ENCODE data around the gene OTUB1. TPM values are rescaled to one million over a fixed set of nuclear protein-coding genes. Genes with fewer than 3 reads are reported as not detected.
A peak's percentile ranks its signal among the peaks of the same experiment; 100 is the strongest.

The OTUB1 gene, protein sequence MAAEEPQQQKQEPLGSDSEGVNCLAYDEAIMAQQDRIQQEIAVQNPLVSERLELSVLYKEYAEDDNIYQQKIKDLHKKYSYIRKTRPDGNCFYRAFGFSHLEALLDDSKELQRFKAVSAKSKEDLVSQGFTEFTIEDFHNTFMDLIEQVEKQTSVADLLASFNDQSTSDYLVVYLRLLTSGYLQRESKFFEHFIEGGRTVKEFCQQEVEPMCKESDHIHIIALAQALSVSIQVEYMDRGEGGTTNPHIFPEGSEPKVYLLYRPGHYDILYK
- total RNA-seq (10 to 100 TPM; 44.9 to 55.8 (median 51.2) TPM), polyA plus RNA-seq (62.4 TPM)
- long read RNA-seq, donor 1, transcript OTUB1-209 (7 exons, 1,729 nt): major isoform, 102 of 122 reads
- long read RNA-seq, donor 1, partial matches to known transcripts: 15 of 122 reads
- long read RNA-seq, donor 1, other reads (novel, unspliced or antisense): 1 of 122 reads
- long read RNA-seq, donor 2, transcript OTUB1-209 (7 exons, 1,729 nt): major isoform, 83 of 96 reads
- long read RNA-seq, donor 2, transcript OTUB1-201 (6 exons, 2,493 nt): minor isoform, 7 of 96 reads
- long read RNA-seq, donor 2, partial matches to known transcripts: 3 of 96 reads
- long read RNA-seq, donor 2, other reads (novel, unspliced or antisense): 3 of 96 reads
- long read RNA-seq, donor 3, transcript OTUB1-201 (6 exons, 2,493 nt): minor isoform, 26 of 112 reads
- long read RNA-seq, donor 3, transcript OTUB1-209 (7 exons, 1,729 nt): major isoform, 67 of 112 reads
- long read RNA-seq, donor 3, partial matches to known transcripts: 5 of 112 reads
- long read RNA-seq, donor 3, other reads (novel, unspliced or antisense): 14 of 112 reads
- long read RNA-seq, donor 4, transcript OTUB1-201 (6 exons, 2,493 nt): minor isoform, 6 of 96 reads
- long read RNA-seq, donor 4, transcript OTUB1-209 (7 exons, 1,729 nt): major isoform, 83 of 96 reads
- long read RNA-seq, donor 4, partial matches to known transcripts: 4 of 96 reads
- long read RNA-seq, donor 4, other reads (novel, unspliced or antisense): 3 of 96 reads

DNA sequence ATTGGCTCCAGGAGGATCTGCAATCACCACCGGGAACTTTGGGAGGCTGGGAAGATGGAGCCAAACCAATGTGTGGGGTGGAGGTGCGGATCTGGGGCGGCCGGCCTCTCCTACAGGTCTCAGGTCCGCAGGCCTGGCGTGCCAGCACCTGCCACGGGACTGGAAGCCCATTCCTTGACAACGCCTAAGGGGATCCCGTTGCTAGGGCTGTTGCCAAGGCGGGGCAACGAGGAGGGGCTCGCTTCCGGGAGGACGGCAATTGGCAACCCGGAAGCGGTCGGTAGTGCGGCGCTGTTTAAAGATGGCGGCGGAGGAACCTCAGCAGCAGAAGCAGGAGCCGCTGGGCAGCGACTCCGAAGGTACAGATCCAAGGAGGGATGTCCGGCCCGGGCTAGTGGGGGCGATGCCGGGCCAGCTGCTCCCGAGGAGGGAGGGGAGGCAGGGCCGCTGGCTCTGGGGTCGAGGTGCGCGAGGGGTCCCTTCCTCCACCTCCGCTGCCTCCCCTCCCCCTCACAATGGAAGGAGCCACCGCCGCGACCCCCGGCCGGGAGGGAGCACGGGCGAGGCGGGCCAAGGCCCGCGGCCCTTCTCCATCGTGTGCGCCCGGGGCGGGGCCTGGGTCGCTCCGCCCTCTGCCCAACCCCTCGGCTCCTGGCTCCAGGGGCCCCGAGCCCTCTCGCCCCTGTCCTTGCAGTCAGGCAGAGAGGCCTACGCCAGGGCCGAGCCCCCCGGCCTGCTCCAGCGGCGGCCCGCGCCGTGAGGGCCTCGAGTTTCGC lies at the start of gene OTUB1:
Gene OTUB1, plus strand, starts transcription at position 283 of the 776 bp plus-strand sequence. Its CDS starts 19 bp downstream, at position 302.
- no peaks in the 10 kb centered on the region for H3K27me3 ChIP-seq (ENCODE audit: control insufficient read depth, insufficient read depth)
- H3K4me1 ChIP-seq (ENCODE audit: control insufficient read depth, insufficient read depth, low read length): peaks cover 7% of the 10 kb centered on the region
- no peaks in the 10 kb centered on the region for H3K9me3 ChIP-seq (ENCODE audit: control insufficient read depth, low read length)
- H3K27ac ChIP-seq (ENCODE audit: low read length): peak within 1 kb of the TSS; percentile 66
- ATAC-seq: peak; percentile 95 to 96
- WGBS: under 1% methylated on average over 62 of the region's 63 CpGs
- H3K4me3 ChIP-seq (ENCODE audit: low read length): peak within 1 kb of the TSS; percentile 71
- intact Hi-C loops (cut with DNase I): no loop called here
- peak; percentile 93 to 97 (median 96) for DNase-seq

DNA sequence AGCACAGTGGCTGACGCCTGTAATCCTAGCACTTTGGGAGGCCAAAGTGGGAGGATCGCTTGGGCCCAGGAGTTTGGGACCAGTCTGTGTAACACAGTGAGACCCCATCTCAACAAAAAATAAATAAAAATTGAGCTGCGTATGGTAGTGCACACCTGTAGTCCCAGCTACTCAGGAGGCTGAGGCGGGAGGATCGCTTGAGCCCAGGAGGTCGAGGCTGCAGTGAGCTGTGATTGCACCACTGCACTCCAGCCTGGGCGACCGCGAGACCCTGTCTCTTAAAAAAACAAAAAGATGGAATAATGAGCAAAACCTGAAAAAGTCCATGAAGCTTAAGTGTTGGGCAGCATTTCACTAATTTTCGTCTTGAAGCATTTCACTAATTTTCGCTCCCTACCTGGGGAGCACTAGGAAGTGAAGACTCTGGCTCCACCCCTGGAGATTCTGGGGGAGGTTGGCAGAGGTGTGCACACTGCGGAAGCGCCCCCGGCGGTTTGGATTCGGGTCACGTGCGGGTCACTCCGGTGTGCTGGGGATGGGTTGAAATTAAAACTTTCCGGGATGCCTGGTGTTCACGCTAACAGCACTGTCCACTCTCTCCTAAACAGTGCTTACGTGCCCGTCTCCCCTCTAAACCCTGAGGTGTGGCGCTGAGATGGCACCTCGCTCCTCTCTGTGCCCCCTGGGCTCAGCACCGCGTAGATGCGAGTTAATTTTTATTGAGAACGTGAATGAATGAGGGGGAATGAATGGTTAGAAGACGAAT lies 48.3 kb upstream of the OTUB1 start:
- no peaks in the 10 kb centered on the region for H3K9me3 ChIP-seq (ENCODE audit: control insufficient read depth, low read length)
- no peaks in the 10 kb centered on the region for H3K27me3 ChIP-seq (ENCODE audit: control insufficient read depth, insufficient read depth)
- H3K4me3 ChIP-seq (ENCODE audit: low read length): peak overlapping the region; percentile 82
- H3K4me1 ChIP-seq (ENCODE audit: control insufficient read depth, insufficient read depth, low read length): no peaks in the 10 kb centered on the region
- intact Hi-C loops (cut with DNase I): no loop called here
- WGBS: 26% methylated on average over 30 of the region's 30 CpGs
- ATAC-seq (peak; percentile 6 to 28), DNase-seq (peak in 2 of 3 donors; percentile 52 to 62)
- peak overlapping the region; percentile 54 for H3K27ac ChIP-seq (ENCODE audit: low read length)

DNA sequence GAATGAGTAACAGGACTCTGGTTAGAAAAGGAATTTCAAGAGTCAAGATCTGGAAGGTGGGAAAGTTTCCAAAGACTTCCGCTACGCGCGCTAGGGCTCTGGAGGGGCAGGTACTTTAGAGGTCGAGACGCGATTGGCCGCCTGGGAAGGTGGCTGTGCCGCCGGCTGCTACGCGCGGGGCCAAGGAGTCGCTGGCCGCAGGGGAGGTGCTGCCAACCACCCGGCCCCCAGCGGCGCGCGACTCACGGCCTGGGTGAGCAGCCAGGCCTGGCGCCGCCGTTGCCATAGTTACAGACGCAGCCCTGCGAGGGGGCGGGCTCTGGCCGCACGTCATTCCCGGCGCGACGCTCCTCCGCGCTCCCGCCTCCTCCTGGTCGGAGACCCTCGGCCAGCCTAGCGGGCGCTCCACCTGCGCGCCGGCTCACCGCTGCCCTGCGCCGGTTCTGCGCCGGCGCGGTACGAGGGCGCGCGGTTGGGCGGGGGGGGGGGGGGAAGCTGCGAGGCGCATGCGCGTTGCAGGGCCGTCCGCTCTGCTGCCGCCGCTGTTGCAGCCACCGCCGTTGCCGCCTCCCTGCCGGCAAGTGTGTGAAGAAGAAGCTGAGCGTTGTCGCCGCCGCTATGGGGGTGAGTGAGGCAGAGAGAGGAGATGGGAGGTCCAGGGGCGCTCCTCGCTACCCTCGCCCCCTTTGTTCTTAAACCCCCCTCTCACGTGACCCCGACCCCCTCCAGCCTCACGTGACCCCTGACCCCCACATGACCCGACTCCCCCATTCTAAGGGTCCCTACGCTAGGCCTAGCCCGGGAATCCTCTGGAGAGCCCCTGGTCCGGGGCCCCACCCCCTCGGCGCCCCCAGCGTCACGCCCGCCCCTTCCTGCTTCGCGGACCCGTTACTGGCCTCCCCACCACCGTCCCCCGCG lies 47.5 kb upstream of the OTUB1 start, which contains the start of gene NAA40:
Gene NAA40, plus strand, starts transcription at position 524 of the 918 bp plus-strand sequence. Its CDS starts 95 bp downstream, at position 619.
- Histone ChIP-seq H3K27ac (ENCODE audit: low read length) (peak within 1 kb of the TSS; percentile 74), H3K9me3 (ENCODE audit: control insufficient read depth, low read length) (no peaks in the 10 kb centered on the region), H3K27me3 (ENCODE audit: control insufficient read depth, insufficient read depth) (no peaks in the 10 kb centered on the region), H3K4me3 (ENCODE audit: low read length) (peak within 1 kb of the TSS; percentile 82), H3K4me1 (ENCODE audit: control insufficient read depth, insufficient read depth, low read length) (no peaks in the 10 kb centered on the region)
- DNase-seq: peak; percentile 92 to 96 (median 96)
- intact Hi-C loops (cut with DNase I): no loop called here
- under 1% methylated on average over 83 of the region's 92 CpGs for WGBS
- peak; percentile 96 to 97 for ATAC-seq

DNA sequence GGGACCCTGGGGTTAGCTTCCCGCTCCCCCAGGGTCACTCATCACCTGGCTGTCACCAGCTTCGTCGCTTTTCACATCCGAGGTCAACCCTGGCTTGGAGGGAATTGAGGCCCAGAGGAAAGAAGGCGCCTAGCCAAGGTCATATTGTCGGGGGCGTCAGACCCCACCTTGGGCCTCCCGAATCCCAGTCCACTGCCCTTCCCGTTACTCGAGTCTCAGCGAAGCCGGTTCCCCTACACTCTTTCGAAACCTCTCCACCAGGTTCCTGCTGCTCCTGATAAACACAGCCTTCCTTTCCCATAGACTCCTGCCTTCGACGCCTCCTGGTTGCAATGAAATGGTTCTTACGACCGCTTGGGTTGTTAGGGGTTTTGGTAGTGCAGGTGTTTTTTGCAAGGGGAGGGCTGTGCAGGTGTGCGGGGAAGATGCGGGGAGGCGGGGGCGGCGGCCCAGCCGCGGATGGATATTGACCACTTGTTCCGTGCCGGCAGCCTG lies 46.8 kb upstream of the OTUB1 start:
- H3K27ac ChIP-seq (ENCODE audit: low read length): peak overlapping the region; percentile 74
- WGBS: 4% methylated on average over 26 of the region's 26 CpGs
- peak in 1 of 3 donors; percentile 49 for DNase-seq
- H3K27me3 ChIP-seq (ENCODE audit: control insufficient read depth, insufficient read depth): no peaks in the 10 kb centered on the region
- peak in 1 of 2 donors; percentile 1 for ATAC-seq
- no peaks in the 10 kb centered on the region for H3K9me3 ChIP-seq (ENCODE audit: control insufficient read depth, low read length)
- peak overlapping the region; percentile 82 for H3K4me3 ChIP-seq (ENCODE audit: low read length)
- H3K4me1 ChIP-seq (ENCODE audit: control insufficient read depth, insufficient read depth, low read length): no peaks in the 10 kb centered on the region
- intact Hi-C loops (cut with DNase I): no loop called here

DNA sequence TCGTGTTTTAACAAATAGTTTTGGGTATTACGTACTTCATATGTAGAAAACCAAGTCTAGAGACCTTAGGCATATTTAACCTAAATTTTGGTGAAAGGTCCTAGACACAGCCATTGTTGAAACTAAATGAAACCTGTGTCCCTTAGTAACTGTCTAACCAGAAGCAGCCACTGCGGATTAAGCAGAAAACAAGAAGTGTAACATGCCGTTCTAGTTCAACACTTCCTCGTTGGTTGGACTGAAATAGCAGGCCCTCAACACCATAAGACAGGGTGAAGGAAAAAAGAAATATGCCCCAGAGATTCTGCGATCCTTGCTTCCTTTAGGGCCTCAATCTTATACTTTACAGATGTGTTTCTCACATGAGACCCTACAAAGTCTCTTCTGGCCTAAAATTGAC lies 45.5 kb upstream of the OTUB1 start:
- no peak for ATAC-seq
- Histone ChIP-seq H3K4me3 (ENCODE audit: low read length) (no peak overlapping the region), H3K4me1 (ENCODE audit: control insufficient read depth, insufficient read depth, low read length) (no peaks in the 10 kb centered on the region), H3K27ac (ENCODE audit: low read length) (no peak overlapping the region), H3K27me3 (ENCODE audit: control insufficient read depth, insufficient read depth) (no peaks in the 10 kb centered on the region), H3K9me3 (ENCODE audit: control insufficient read depth, low read length) (no peaks in the 10 kb centered on the region)
- no peak for DNase-seq
- WGBS: 65% methylated on average over 6 of the region's 6 CpGs
- intact Hi-C loops (cut with DNase I): loop anchor here in 1 of 4 donors (10.0 kb wide), 1 partner anchor 176 kb away; the partner anchor contains the start of gene ZFTA

DNA sequence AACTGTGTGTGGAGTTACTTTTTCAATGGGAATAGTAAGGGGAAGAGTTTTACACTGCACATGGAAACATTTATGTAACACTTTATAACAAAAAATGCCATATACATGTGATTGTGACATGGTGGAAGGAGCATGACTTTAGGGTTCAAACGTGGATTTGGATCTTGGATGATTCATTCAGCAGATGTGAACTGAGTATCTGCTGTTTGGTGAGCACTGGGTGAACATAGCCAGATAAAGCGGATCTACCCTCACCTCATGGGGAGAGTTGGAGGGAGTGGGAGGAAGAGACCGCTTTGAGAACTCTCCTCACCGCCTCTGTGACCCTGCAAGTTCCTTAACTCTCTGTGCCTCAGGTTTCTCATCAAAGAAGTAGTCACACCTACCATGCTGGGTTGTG lies 44.3 kb upstream of the OTUB1 start:
- DNase-seq (no peak), ATAC-seq (no peak)
- H3K27me3 ChIP-seq (ENCODE audit: control insufficient read depth, insufficient read depth): no peaks in the 10 kb centered on the region
- H3K27ac ChIP-seq (ENCODE audit: low read length): no peak overlapping the region
- intact Hi-C loops (cut with DNase I): loop anchor here in 1 of 4 donors (10.0 kb wide), 1 partner anchor 177 kb away; the partner anchor contains the start of gene ZFTA
- WGBS: 82% methylated on average over 4 of the region's 4 CpGs
- H3K9me3 ChIP-seq (ENCODE audit: control insufficient read depth, low read length): no peaks in the 10 kb centered on the region
- no peaks in the 10 kb centered on the region for H3K4me1 ChIP-seq (ENCODE audit: control insufficient read depth, insufficient read depth, low read length)
- H3K4me3 ChIP-seq (ENCODE audit: low read length): no peak overlapping the region

DNA sequence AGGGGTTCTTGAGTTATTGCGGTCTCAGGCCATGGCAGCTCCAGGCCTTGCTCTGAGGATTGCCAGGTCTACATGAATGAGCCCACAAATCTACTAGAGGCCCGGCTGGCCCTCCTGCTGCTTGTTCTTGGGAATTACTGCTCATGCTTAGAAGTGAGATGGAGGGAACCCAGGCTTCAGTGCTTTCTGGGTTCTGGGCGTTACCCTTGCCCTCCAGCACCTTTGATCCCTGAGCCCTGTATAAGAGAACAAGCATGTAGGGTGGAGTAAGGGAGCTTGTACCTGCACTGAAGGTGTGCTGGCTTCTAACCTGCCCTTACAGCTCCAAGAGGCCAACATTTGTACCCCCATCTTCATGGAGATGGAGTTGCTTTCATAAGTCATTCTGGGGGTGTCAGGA lies 43.4 kb upstream of the OTUB1 start:
- DNase-seq: peak in 1 of 3 donors; percentile 23
- H3K9me3 ChIP-seq (ENCODE audit: control insufficient read depth, low read length): no peaks in the 10 kb centered on the region
- ATAC-seq: no peak
- no peak overlapping the region for H3K27ac ChIP-seq (ENCODE audit: low read length)
- H3K4me3 ChIP-seq (ENCODE audit: low read length): no peak overlapping the region
- intact Hi-C loops (cut with DNase I): loop anchor here in 1 of 4 donors (10.0 kb wide), 1 partner anchor 178 kb away; the partner anchor contains the start of gene ZFTA
- no peaks in the 10 kb centered on the region for H3K4me1 ChIP-seq (ENCODE audit: control insufficient read depth, insufficient read depth, low read length)
- WGBS: 90% methylated on average over 3 of the region's 3 CpGs
- no peaks in the 10 kb centered on the region for H3K27me3 ChIP-seq (ENCODE audit: control insufficient read depth, insufficient read depth)

DNA sequence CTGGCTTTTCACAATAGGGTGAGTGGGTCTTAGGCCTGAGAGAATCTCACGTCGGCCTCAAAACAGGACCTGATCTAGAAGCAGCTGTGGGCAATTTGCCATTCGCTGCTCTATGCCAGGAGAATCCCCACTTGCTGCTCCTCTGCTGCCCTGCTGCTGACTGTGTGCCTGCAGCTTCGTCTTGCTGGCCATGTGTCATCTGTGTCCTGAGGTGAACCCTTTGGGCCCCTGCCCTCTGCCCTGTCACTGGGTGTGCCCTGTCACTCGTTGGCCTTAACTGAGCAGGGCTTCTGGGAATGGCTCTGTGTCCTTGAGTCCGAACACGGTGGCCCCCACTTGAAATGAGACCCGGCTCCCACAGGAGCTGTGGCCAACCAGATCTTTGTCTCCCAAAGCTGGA lies 41.3 kb upstream of the OTUB1 start:
- Histone ChIP-seq H3K9me3 (ENCODE audit: control insufficient read depth, low read length) (no peaks in the 10 kb centered on the region), H3K4me1 (ENCODE audit: control insufficient read depth, insufficient read depth, low read length) (no peaks in the 10 kb centered on the region), H3K27ac (ENCODE audit: low read length) (peak overlapping the region; percentile 59), H3K4me3 (ENCODE audit: low read length) (no peak overlapping the region), H3K27me3 (ENCODE audit: control insufficient read depth, insufficient read depth) (no peaks in the 10 kb centered on the region)
- ATAC-seq (peak; percentile 70), DNase-seq (peak; percentile 46 to 76 (median 69))
- WGBS: 33% methylated on average over 8 of the region's 8 CpGs
- intact Hi-C loops (cut with DNase I): loop anchor here in 3 of 4 donors (2.0 to 10.0 kb wide), 3 partner anchors 108 to 180 kb away; partner anchors contain the start of gene ZFTA (in 2 of the 3)
